H9 (cell line): ENCODE data around the gene CCDC82. TPM values are rescaled to one million over a fixed set of nuclear protein-coding genes. Genes with fewer than 3 reads are reported as not detected.

Experiments
- DNase-seq: peaks from one replicate; pipeline ENCODE4 v3.0.0-alpha.2; 2017
- H2AFZ ChIP-seq: one replicate; pipeline ENCODE4 v1.6.1; 2013; ENCODE audit warnings: mild to moderate bottlenecking, low read length, control low read depth, moderate library complexity
- H2AK5ac ChIP-seq: 2 replicates; pipeline ENCODE4 v1.6.1; 2013; ENCODE audit warnings: low read length, control low read depth, mixed read lengths; ENCODE audit not compliant: insufficient read length
- H2BK120ac ChIP-seq: one replicate; pipeline ENCODE4 v1.6.1; 2013; ENCODE audit warnings: low read depth, mild to moderate bottlenecking, low read length, control low read depth, inconsistent platforms; ENCODE audit not compliant: poor library complexity, severe bottlenecking
- H2BK12ac ChIP-seq: 2 replicates; pipeline ENCODE4 v1.6.1; 2013; ENCODE audit warnings: low read length, control low read depth, mixed read lengths, low read depth; ENCODE audit not compliant: insufficient read length
- H2BK15ac ChIP-seq: 2 replicates; pipeline ENCODE4 v1.6.1; 2013; ENCODE audit warnings: low read depth, low read length, control low read depth
- H2BK20ac ChIP-seq: one replicate; pipeline ENCODE4 v1.6.1; 2013; ENCODE audit warnings: low read depth, mild to moderate bottlenecking, low read length, control low read depth, inconsistent platforms; ENCODE audit not compliant: poor library complexity, severe bottlenecking
- H2BK5ac ChIP-seq: 2 replicates; pipeline ENCODE4 v1.6.1; 2013; ENCODE audit warnings: low read length, control low read depth, mixed read lengths; ENCODE audit not compliant: insufficient read length
- H3K14ac ChIP-seq: 2 replicates; pipeline ENCODE4 v1.6.1; 2013; ENCODE audit warnings: low read length, control low read depth; ENCODE audit not compliant: insufficient read depth
- H3K18ac ChIP-seq: 2 replicates; pipeline ENCODE4 v1.6.1; 2013; ENCODE audit warnings: low read depth, mild to moderate bottlenecking, mixed read lengths, low read length, control low read depth; ENCODE audit not compliant: insufficient read length
- H3K23ac ChIP-seq: 2 replicates; pipeline ENCODE4 v1.6.1; 2013; ENCODE audit warnings: low read length, control low read depth, mixed read lengths, low read depth; ENCODE audit not compliant: insufficient read length
- H3K23me2 ChIP-seq: 2 replicates; pipeline ENCODE4 v1.6.1; 2013; ENCODE audit warnings: low read depth, mild to moderate bottlenecking, mixed read lengths, low read length, control low read depth; ENCODE audit not compliant: insufficient read length, poor library complexity, severe bottlenecking
- H3K27ac ChIP-seq: 2 replicates; pipeline ENCODE4 v1.5.1; 2013; ENCODE audit warnings: low read length, control low read depth, mixed read lengths, low read depth; ENCODE audit not compliant: insufficient read length
- H3K27me3 ChIP-seq: 2 replicates; pipeline ENCODE4 v1.6.1; 2013; ENCODE audit warnings: low read length, control low read depth, inconsistent platforms; ENCODE audit not compliant: insufficient read depth
- H3K4ac ChIP-seq: 2 replicates; pipeline ENCODE4 v1.6.1; 2013; ENCODE audit warnings: low read depth, mild to moderate bottlenecking, control low read depth, inconsistent platforms, low read length, moderate library complexity
- H3K4me1 ChIP-seq: 2 replicates; pipeline ENCODE4 v1.6.1; 2013; ENCODE audit warnings: low read length, control low read depth, inconsistent platforms; ENCODE audit not compliant: insufficient read depth
- H3K4me2 ChIP-seq: 2 replicates; pipeline ENCODE4 v1.6.1; 2013; ENCODE audit warnings: low read length, control low read depth, mixed read lengths; ENCODE audit not compliant: insufficient read length, insufficient read depth
- H3K56ac ChIP-seq: 2 replicates; pipeline ENCODE4 v1.6.1; 2013; ENCODE audit warnings: low read depth, mild to moderate bottlenecking, mixed read lengths, low read length, control low read depth; ENCODE audit not compliant: insufficient read length
- H3K79me1 ChIP-seq: 2 replicates; pipeline ENCODE4 v1.6.1; 2013; ENCODE audit warnings: low read depth, mild to moderate bottlenecking, moderate library complexity, low read length, control low read depth, inconsistent platforms; ENCODE audit not compliant: insufficient read depth, poor library complexity, severe bottlenecking
- H3K79me2 ChIP-seq: 2 replicates; pipeline ENCODE4 v1.6.1; 2013; ENCODE audit warnings: low read length, control low read depth, inconsistent platforms; ENCODE audit not compliant: insufficient read depth
- H3K9ac ChIP-seq: 2 replicates; pipeline ENCODE4 v1.6.1; 2013; ENCODE audit warnings: low read length, control low read depth, mixed read lengths; ENCODE audit not compliant: insufficient read length; ENCODE audit errors: extremely low read depth
- H3K9me3 ChIP-seq: one replicate; pipeline ENCODE4 v1.6.1; 2013; ENCODE audit warnings: low read depth, low read length, inconsistent platforms; ENCODE audit not compliant: control insufficient read depth
- H3T11ph ChIP-seq: one replicate; pipeline ENCODE4 v1.6.1; 2013; ENCODE audit warnings: mild to moderate bottlenecking, low read length, control low read depth, inconsistent platforms
- H4K20me1 ChIP-seq: one replicate; pipeline ENCODE4 v1.6.1; 2013; ENCODE audit not compliant: control insufficient read depth, insufficient read length, insufficient read depth
- H4K5ac ChIP-seq: 2 replicates; pipeline ENCODE4 v1.6.1; 2013; ENCODE audit warnings: low read depth, mild to moderate bottlenecking, mixed read lengths, low read length, control low read depth; ENCODE audit not compliant: insufficient read length
- H4K8ac ChIP-seq: replicated peaks from 2 replicates; pipeline ENCODE4 v1.6.1; 2013; ENCODE audit warnings: low read length, control low read depth, mixed read lengths, low read depth; ENCODE audit not compliant: insufficient read length
- H4K91ac ChIP-seq: 2 replicates; pipeline ENCODE4 v1.6.1; 2013; ENCODE audit warnings: low read depth, mild to moderate bottlenecking, moderate library complexity, mixed read lengths, low read length, control low read depth; ENCODE audit not compliant: insufficient read length
- H3K27ac Mint-ChIP-seq, 3 experiments: 2 replicates in 2 of 3; 3 replicates in 1 of 3; pipeline ENCODE4 v1.8.0; 2020 to 2021; ENCODE audit warnings: mixed read lengths in 3 of 3, mild to moderate bottlenecking in 1 of 3, moderate library complexity in 1 of 3
- H3K27me3 Mint-ChIP-seq: 2 replicates; pipeline ENCODE4 v1.8.0; 2021; ENCODE audit warnings: low read depth, mild to moderate bottlenecking, moderate library complexity, mixed read lengths
- H3K36me3 Mint-ChIP-seq, 3 experiments: 2 replicates in 2 of 3; 3 replicates in 1 of 3; pipeline ENCODE4 v1.8.0; 2020 to 2021; ENCODE audit warnings: low read depth in 3 of 3, mixed read lengths in 3 of 3; ENCODE audit not compliant: insufficient read depth in 1 of 3
- H3K4me1 Mint-ChIP-seq, 2 experiments: 2 replicates each; pipeline ENCODE4 v1.8.0; 2020; ENCODE audit warnings: mixed read lengths in 2 of 2
- H3K4me3 Mint-ChIP-seq, 2 experiments: 2 replicates in 1 of 2; 3 replicates in 1 of 2; pipeline ENCODE4 v1.8.0; 2020 to 2021; ENCODE audit warnings: mild to moderate bottlenecking in 2 of 2, mixed read lengths in 2 of 2, moderate library complexity in 1 of 2
- H3K9me3 Mint-ChIP-seq, 2 experiments: 2 replicates in 1 of 2; 3 replicates in 1 of 2; pipeline ENCODE4 v1.8.0; 2020; ENCODE audit warnings: mild to moderate bottlenecking in 2 of 2, mixed read lengths in 2 of 2, moderate library complexity in 1 of 2
- WGBS: extraction: QIAGEN DNeasy Blood & Tissue Kit; methylation state at CpG from one replicate; pipeline ENCODE4 v1.1.7; 2013; ENCODE audit warnings: missing lambda C conversion rate, low lambda C conversion rate, mixed read lengths; ENCODE audit not compliant: insufficient read length; ENCODE audit errors: extremely low coverage; 5-methylcytosine and 5-hydroxymethylcytosine counted together
- total RNA-seq: library from RNA; stranded (reverse); gene quantifications from 2 replicates; pipeline ENCODE4 v1.2.1, GENCODE V29; 2021
- TF ChIP-seq, protein P1 (sequence below): fragments of 200-600 bp; sonication (generic); conservative IDR thresholded peaks from 3 replicates; pipeline ENCODE4 v1.8.0; 2021; ENCODE audit warnings: antibody characterized with exemption, mild to moderate bottlenecking

Gene CCDC82
- total RNA-seq, 1 experiment from 2014 or later = 17.4 TPM

DNA sequence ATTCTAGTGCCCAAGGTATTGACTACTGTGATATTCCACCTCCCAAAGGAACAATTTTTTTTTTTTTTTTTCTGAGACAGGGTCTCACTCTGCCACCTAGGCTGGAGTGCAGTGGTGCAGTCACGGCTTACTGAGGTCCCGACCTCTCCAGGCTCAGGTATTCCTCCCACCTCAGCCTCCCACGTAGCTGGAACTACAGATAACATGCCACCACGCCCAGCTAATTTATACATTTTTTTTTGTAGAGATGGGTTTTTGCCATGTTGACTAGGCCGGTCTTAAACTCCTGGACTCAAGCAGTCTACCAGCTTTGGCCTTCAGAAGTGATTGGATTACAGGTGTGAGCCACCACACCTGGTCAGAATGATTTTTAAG is 80.1 kb downstream of the CCDC82 start:
- no peak overlapping the region for H4K5ac ChIP-seq
- H2AFZ ChIP-seq = no peak overlapping the region
- H2BK20ac ChIP-seq = no peak overlapping the region
- no peaks in the 10 kb centered on the region for H3K27me3 ChIP-seq
- no peak overlapping the region for H2AK5ac ChIP-seq
- H2BK15ac ChIP-seq = no peak overlapping the region
- H4K20me1 ChIP-seq = no peaks in the 10 kb centered on the region
- no peak overlapping the region for H4K91ac ChIP-seq
- Mint-ChIP-seq H3K4me3 (no peak overlapping the region), H3K27ac (no peak overlapping the region), H3K9me3 (no peaks in the 10 kb centered on the region), H3K27me3 (no peaks in the 10 kb centered on the region), H3K4me1 (peaks cover 44 to 47% of the 10 kb centered on the region in 2 experiments), H3K36me3 (no peaks in the 10 kb centered on the region)
- no peak overlapping the region for H3K23ac ChIP-seq
- H3K9ac ChIP-seq = no peak overlapping the region
- no peak overlapping the region for H3K56ac ChIP-seq
- no peak overlapping the region for H2BK120ac ChIP-seq
- H3K79me2 ChIP-seq = 0 out of 2 replicates have a peak, but pooled peaks cover 1% of the 10 kb centered on the region
- TF ChIP-seq, protein P1, sequence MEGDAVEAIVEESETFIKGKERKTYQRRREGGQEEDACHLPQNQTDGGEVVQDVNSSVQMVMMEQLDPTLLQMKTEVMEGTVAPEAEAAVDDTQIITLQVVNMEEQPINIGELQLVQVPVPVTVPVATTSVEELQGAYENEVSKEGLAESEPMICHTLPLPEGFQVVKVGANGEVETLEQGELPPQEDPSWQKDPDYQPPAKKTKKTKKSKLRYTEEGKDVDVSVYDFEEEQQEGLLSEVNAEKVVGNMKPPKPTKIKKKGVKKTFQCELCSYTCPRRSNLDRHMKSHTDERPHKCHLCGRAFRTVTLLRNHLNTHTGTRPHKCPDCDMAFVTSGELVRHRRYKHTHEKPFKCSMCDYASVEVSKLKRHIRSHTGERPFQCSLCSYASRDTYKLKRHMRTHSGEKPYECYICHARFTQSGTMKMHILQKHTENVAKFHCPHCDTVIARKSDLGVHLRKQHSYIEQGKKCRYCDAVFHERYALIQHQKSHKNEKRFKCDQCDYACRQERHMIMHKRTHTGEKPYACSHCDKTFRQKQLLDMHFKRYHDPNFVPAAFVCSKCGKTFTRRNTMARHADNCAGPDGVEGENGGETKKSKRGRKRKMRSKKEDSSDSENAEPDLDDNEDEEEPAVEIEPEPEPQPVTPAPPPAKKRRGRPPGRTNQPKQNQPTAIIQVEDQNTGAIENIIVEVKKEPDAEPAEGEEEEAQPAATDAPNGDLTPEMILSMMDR = no peak
- H3K79me1 ChIP-seq = no peaks in the 10 kb centered on the region
- no peak overlapping the region for H3K14ac ChIP-seq
- H3K23me2 ChIP-seq = no peaks in the 10 kb centered on the region
- no peak overlapping the region for H2BK5ac ChIP-seq
- H3K27ac ChIP-seq = no peak overlapping the region
- peaks cover 11% of the 10 kb centered on the region for H3K4me1 ChIP-seq
- no peak overlapping the region for H3K4me2 ChIP-seq
- H3K4ac ChIP-seq = no peak overlapping the region
- H4K8ac ChIP-seq = no peak overlapping the region
- DNase-seq = no peak
- WGBS = no CpG with 5 or more reads among the region's 5 CpGs
- no peak overlapping the region for H2BK12ac ChIP-seq
- H3T11ph ChIP-seq = no peak overlapping the region
- H3K18ac ChIP-seq = no peak overlapping the region
- H3K9me3 ChIP-seq = no peaks in the 10 kb centered on the region
